ENCODE measurements around the gene GID4.
"Not testable (repeated sequence)": the region's sequence is repeated elsewhere in the genome, so short reads cannot be mapped to it uniquely, and the experiment has no call there.

Gene GID4
- 10.7 reads per million, percentile 33 among the genes with 10 or more reads in this experiment for total RNA-seq

- peak; percentile 100 for DNase-seq
Observed at GRCh38 chr17:18038861-18039534, at the start of gene GID4, which contains the start of gene ATPAF2. GID4 (plus strand) TSS chr17:18039408; CDS start chr17:18039465, 57 bp downstream. ATPAF2 (minus strand) TSS chr17:18039168; CDS start chr17:18039013, 155 bp downstream.

- DNase-seq: no peak
Observed at GRCh38 chr17:17989618-17990017, 49.6 kb upstream of the GID4 start.

GRCh38 chr17:17990282-17990681 is 48.9 kb upstream of the GID4 start:
- DNase-seq: no peak

- no peak for DNase-seq
Observed at GRCh38 chr17:17993366-17993765, 45.8 kb upstream of the GID4 start.

- DNase-seq: no peak
Observed at GRCh38 chr17:17993852-17994251, 45.4 kb upstream of the GID4 start.

GRCh38 chr17:17994271-17995069 is 44.7 kb upstream of the GID4 start:
- no peak for DNase-seq

- not testable (repeated sequence) for DNase-seq
Observed at GRCh38 chr17:17995887-17996286, 43.3 kb upstream of the GID4 start.

- no peak for DNase-seq
Observed at GRCh38 chr17:17998934-17999333, 40.3 kb upstream of the GID4 start.

- no peak for DNase-seq
Observed at GRCh38 chr17:17999364-18000029, 39.7 kb upstream of the GID4 start.

GRCh38 chr17:18000030-18000408 is 39.2 kb upstream of the GID4 start:
- no peak for DNase-seq

- no peak for DNase-seq
Observed at GRCh38 chr17:18002171-18002570, 37.0 kb upstream of the GID4 start.

GRCh38 chr17:18004345-18004744 is 34.9 kb upstream of the GID4 start:
- DNase-seq: no peak

- no peak for DNase-seq
Observed at GRCh38 chr17:18004884-18005305, 34.3 kb upstream of the GID4 start.

GRCh38 chr17:18005496-18005895 is 33.7 kb upstream of the GID4 start:
- DNase-seq: no peak

GRCh38 chr17:18006495-18007239 is 32.5 kb upstream of the GID4 start:
- no peak for DNase-seq

- no peak for DNase-seq
Observed at GRCh38 chr17:18008496-18009268, 30.5 kb upstream of the GID4 start.

GRCh38 chr17:18009609-18010420 is 29.4 kb upstream of the GID4 start:
- no peak for DNase-seq

- DNase-seq: no peak
Observed at GRCh38 chr17:18011286-18011685, 27.9 kb upstream of the GID4 start.

- no peak for DNase-seq
Observed at GRCh38 chr17:18014006-18014405, 25.2 kb upstream of the GID4 start.

GRCh38 chr17:18015593-18015992 is 23.6 kb upstream of the GID4 start:
- DNase-seq: no peak

- DNase-seq: no peak
Observed at GRCh38 chr17:18016426-18016825, 22.8 kb upstream of the GID4 start.

Measured in effector CD4-positive, alpha-beta T cell (primary cell).